Fibroblast of the aortic adventitia (primary cell): Measurements from ENCODE around the gene TMEM163. TPM values are rescaled to one million over a fixed set of nuclear protein-coding genes. Genes with fewer than 3 reads are reported as not detected.
"Not testable (repeated sequence)": the region's sequence is repeated elsewhere in the genome, so short reads cannot be mapped to it uniquely, and the experiment has no call there.

ENCODE experiments used
- DNase-seq: peaks from one replicate; pipeline ENCODE4 v3.0.0-alpha.2; 2010; ENCODE audit warnings: low read depth
- H3K4me3 ChIP-seq: 2 replicates; pipeline ENCODE4 v1.5.1; 2011; ENCODE audit warnings: low read depth, mild to moderate bottlenecking, control low read depth, low read length, moderate library complexity
- CTCF ChIP-seq: IDR thresholded peaks from 2 replicates; pipeline ENCODE4 v1.5.1; 2011; ENCODE audit warnings: mild to moderate bottlenecking, low read length, control low read depth, inconsistent platforms; ENCODE audit not compliant: insufficient read depth
- total RNA-seq: library from RNA; depleted of rRNA; stranded (reverse); fragments of >200 nt; gene quantifications from 2 replicates; pipeline ENCODE4 v1.2.3, GENCODE V29; 2012; ENCODE audit warnings: low replicate concordance

Gene TMEM163
- total RNA-seq, 1 donor = not detected

- no peak for TF ChIP-seq CTCF
- DNase-seq = no peak
- H3K4me3 ChIP-seq = no peak overlapping the region
These were observed 148.1 kb downstream of the TMEM163 start for GRCh38 chr2:134570676-134571075.

- H3K4me3 ChIP-seq = no peak overlapping the region
- TF ChIP-seq CTCF = no peak
- DNase-seq = no peak
These were observed 150.4 kb downstream of the TMEM163 start for GRCh38 chr2:134568413-134568812.

- no peak for TF ChIP-seq CTCF
- DNase-seq = no peak
- no peak overlapping the region for H3K4me3 ChIP-seq
These were observed 151.1 kb downstream of the TMEM163 start for GRCh38 chr2:134567666-134568065.

- H3K4me3 ChIP-seq, DNase-seq: not testable (repeated sequence)
These were observed 153.8 kb downstream of the TMEM163 start for GRCh38 chr2:134564955-134565354.

GRCh38 chr2:134564549-134564948 lies 154.3 kb downstream of the TMEM163 start:
- TF ChIP-seq CTCF = no peak
- no peak overlapping the region for H3K4me3 ChIP-seq
- no peak for DNase-seq

GRCh38 chr2:134558208-134558830 lies 160.5 kb downstream of the TMEM163 start:
- DNase-seq = no peak
- H3K4me3 ChIP-seq = no peak overlapping the region
- TF ChIP-seq CTCF = no peak

- no peak for TF ChIP-seq CTCF
- no peak overlapping the region for H3K4me3 ChIP-seq
- DNase-seq = no peak
These were observed 163.4 kb downstream of the TMEM163 start for GRCh38 chr2:134555411-134555810.
